K562 (cell line): ENCODE measurements around the gene KIFC3. TPM values are rescaled to one million over a fixed set of nuclear protein-coding genes. Genes with fewer than 3 reads are reported as not detected.

Experiments used
- ATAC-seq: fragments of 200-7000 bp; cut with Tn5 transposase; 3 replicates; pipeline ENCODE4 v1.9.1; 2020; ENCODE audit warnings: moderate library complexity
- BruUV-seq: library from RNA; stranded (reverse); fragments of 400-500 nt; replicated peaks from 2 replicates; lab custom pipeline; 2021; lab: Mats Ljungman, UMichigan
- CTCF ChIA-PET: fragments of 300-600 bp; formaldehyde crosslinking; extraction: SDS; loops from one replicate; lab custom pipeline; 2021; ENCODE audit warnings: low intra/inter-chr PET ratio; lab: Yijun Ruan, JAX
- POLR2A ChIA-PET: fragments of 300-600, 350-650 bp; sonication (Branson Sonifier 250); formaldehyde crosslinking; extraction: SDS; loops from one replicate; lab custom pipeline; 2021; ENCODE audit warnings: antibody characterized with exemption, inconsistent platforms; lab: Yijun Ruan, JAX
- DNase-seq, 4 experiments: peaks; one replicate each; pipeline versions ENCODE4 v3.0.0 to v3.0.0-alpha.2; 2011 to 2018; ENCODE audit warnings: low spot score in 3 of 4, mixed read lengths in 3 of 4; ENCODE audit errors: extremely low read depth in 1 of 4
- FAIRE-seq: peaks from 2 replicates; lab custom pipeline; 2011; peaks lifted over from hg19 to GRCh38; lab: Jason Lieb, UNC
- H2AFZ ChIP-seq: 2 replicates; pipeline ENCODE4 v1.6.0; 2011; ENCODE audit warnings: low read depth, low read length, control low read depth, inconsistent platforms
- H3K27ac ChIP-seq: fragments of 200-600 bp; 3 replicates; pipeline ENCODE4 v1.8.0; 2011; ENCODE audit warnings: low read depth, mild to moderate bottlenecking, control low read depth, inconsistent platforms, low read length, moderate library complexity, mixed read lengths; ENCODE audit errors: extremely low read depth
- H3K27me3 ChIP-seq, 2 experiments: fragments of 300-600 bp in 1 of 2; 2 replicates in 1 of 2; 3 replicates in 1 of 2; pipeline versions ENCODE4 v1.6.0 to v1.8.0; 2011; ENCODE audit warnings: inconsistent platforms in 2 of 2, low read length in 2 of 2, mild to moderate bottlenecking in 1 of 2, mixed read lengths in 1 of 2, moderate library complexity in 1 of 2; ENCODE audit not compliant: control insufficient read depth in 2 of 2, insufficient read depth in 2 of 2
- H3K36me3 ChIP-seq: fragments of 300-600 bp; 3 replicates; pipeline ENCODE4 v1.8.0; 2011; ENCODE audit warnings: mild to moderate bottlenecking, low read length, inconsistent platforms; ENCODE audit not compliant: control insufficient read depth, insufficient read depth
- H3K4me1 ChIP-seq, 2 experiments: fragments of 200-600 bp in 1 of 2; replicated peaks in 1 of 2; 2 replicates in 1 of 2; 3 replicates in 1 of 2; pipeline versions ENCODE4 v1.5.1 to v1.8.0; 2011; ENCODE audit warnings: inconsistent platforms in 2 of 2, low read length in 2 of 2, mild to moderate bottlenecking in 1 of 2, mixed read lengths in 1 of 2, moderate library complexity in 1 of 2; ENCODE audit not compliant: control insufficient read depth in 2 of 2, insufficient read depth in 2 of 2
- H3K4me2 ChIP-seq: 2 replicates; pipeline ENCODE4 v1.6.1; 2011; ENCODE audit warnings: low read length, control low read depth, inconsistent platforms, mixed read lengths; ENCODE audit not compliant: insufficient read depth
- H3K4me3 ChIP-seq: fragments of 200-600 bp; sonication (generic), shearing (Covaris generic); 2 replicates; pipeline ENCODE4 v1.5.1; 2016; ENCODE audit warnings: control low read depth, inconsistent platforms
- H3K79me2 ChIP-seq: fragments of 200-600 bp; 3 replicates; pipeline ENCODE4 v1.8.0; 2011; ENCODE audit warnings: low read length, inconsistent platforms; ENCODE audit not compliant: control insufficient read depth, insufficient read depth
- H3K9ac ChIP-seq, 2 experiments: 2 replicates each; pipeline versions ENCODE4 v1.6.0 to v1.6.1; 2011; ENCODE audit warnings: low read depth in 2 of 2, low read length in 2 of 2, control low read depth in 1 of 2, inconsistent platforms in 1 of 2, mild to moderate bottlenecking in 1 of 2, mixed read lengths in 1 of 2; ENCODE audit not compliant: insufficient read depth in 1 of 2
- H3K9me1 ChIP-seq: one replicate; pipeline ENCODE4 v1.6.0; 2011; ENCODE audit warnings: inconsistent platforms, mild to moderate bottlenecking, low read length, moderate library complexity; ENCODE audit not compliant: control insufficient read depth, insufficient read depth
- H3K9me3 ChIP-seq: replicated peaks from 2 replicates; pipeline ENCODE4 v1.5.1; 2011; ENCODE audit warnings: low read depth, low read length, inconsistent platforms; ENCODE audit not compliant: control insufficient read depth, insufficient read depth
- H4K20me1 ChIP-seq: replicated peaks from 2 replicates; pipeline ENCODE4 v1.6.1; 2011; ENCODE audit warnings: low read length, inconsistent platforms, mixed read lengths; ENCODE audit not compliant: control insufficient read depth, insufficient read depth
- ATF2 ChIP-seq: sonication (generic); formaldehyde crosslinking; IDR thresholded peaks from 2 replicates; pipeline ENCODE4 v1.8.1; 2022; ENCODE audit warnings: missing genetic modification reagents
- KLF1 ChIP-seq: fragments of 450-650 bp; IDR thresholded peaks from 2 replicates; pipeline ENCODE4 v1.6.1; 2016; ENCODE audit warnings: missing genetic modification characterization, missing compliant biosample characterization
- NFE2 ChIP-seq: IDR thresholded peaks from 2 replicates; pipeline ENCODE4 v1.6.1; 2014; ENCODE audit warnings: antibody characterized with exemption, low read depth
- RAD51 ChIP-seq: fragments of 450-650 bp; IDR thresholded peaks from 2 replicates; pipeline ENCODE4 v1.7.1; 2016; ENCODE audit warnings: low read depth, mild to moderate bottlenecking, borderline replicate concordance
- ZBTB26 ChIP-seq: fragments of 450-650 bp; formaldehyde crosslinking; IDR thresholded peaks from 2 replicates; pipeline ENCODE4 v1.4.0; 2022; ENCODE audit warnings: missing genetic modification characterization
- ZNF668 ChIP-seq: fragments of 250-450 bp; sonication (Bioruptor Pico); IDR thresholded peaks from 2 replicates; pipeline ENCODE4 v1.8.0; 2022; ENCODE audit warnings: mild to moderate bottlenecking, inconsistent platforms
- WGBS: fragments of 100-300 bp; shearing (Covaris generic); methylation state at CpG from one replicate; pipeline ENCODE4 v1.1.6; 2016; ENCODE audit warnings: low coverage, mixed read lengths; ENCODE audit not compliant: insufficient coverage; ENCODE audit errors: missing lambda C conversion rate; 5-methylcytosine and 5-hydroxymethylcytosine counted together
- in situ Hi-C: fragments of 300-500 bp; cut with MboI; formaldehyde crosslinking; loops from 4 replicates; pipeline ENCODE4 v1.15.0; 2018; ENCODE audit warnings: inconsistent platforms, mixed read lengths
- intact Hi-C: fragments of 100-400 bp; cut with micrococcal nuclease; formaldehyde crosslinking; loops from 2 replicates; pipeline ENCODE4 v1.14.2; 2022
- polyA plus RNA-seq, 8 experiments: library from polyadenylated mRNA; depleted of rRNA in 4 of 8; stranded (reverse) in 5 of 8; unstranded in 3 of 8; fragments of >200 nt; fragmentation: Nextera tagmentation in 2 of 8; fragmentation: Illumina TruSeq in 1 of 8; extraction: Ambion mirVana in 2 of 8; extraction: Trizol in 1 of 8; gene quantifications; 2 replicates each; pipeline versions ENCODE4 v1.2.1 to v1.2.3, GENCODE V29; 2011 to 2014; ENCODE audit warnings: inconsistent platforms in 1 of 8, missing spikeins in 1 of 8
- total RNA-seq, 7 experiments: library from RNA; depleted of rRNA in 6 of 7; stranded (reverse); fragments of >200 nt in 6 of 7; fragmentation: Illumina TruSeq in 2 of 7; extraction: Trizol in 2 of 7; gene quantifications; 2 replicates each; pipeline versions ENCODE4 v1.2.1 to v1.2.3, GENCODE V29; 2011 to 2021; ENCODE audit warnings: low replicate concordance in 1 of 7

KIFC3 gene
- total and polyA plus RNA-seq, 9 of the 15 experiments (the other 6 are each of a cell fraction or from before 2014, with no cell fraction given) = 0.23 to 105 (median 26.2) TPM

- BruUV-seq = no TSS peak
- H3K9me1 ChIP-seq = no peaks in the 10 kb centered on the region
- peaks cover 48% of the 10 kb centered on the region; the same call in 2 of the 3 replicates for H3K36me3 ChIP-seq
- POLR2A ChIA-PET = no interaction called here
- WGBS = 81% methylated on average over 5 of the region's 5 CpGs
- H3K27me3 ChIP-seq = no peaks in the 10 kb centered on the region
- no peak for FAIRE-seq
- no peak for ATAC-seq
- no peak overlapping the region for H3K9ac ChIP-seq
- H3K79me2 ChIP-seq = no peaks in the 10 kb centered on the region
- H4K20me1 ChIP-seq = no peaks in the 10 kb centered on the region
- no peak overlapping the region for H3K4me2 ChIP-seq
- no peak overlapping the region for H2AFZ ChIP-seq
- no peak overlapping the region for H3K4me3 ChIP-seq
- H3K27ac ChIP-seq = no peak overlapping the region
- in situ Hi-C loops (no loop called here), intact Hi-C loops (no loop called here)
- no peak for DNase-seq
- TF ChIP-seq ATF2 (CRISPR knock-in tag) = no peak
- no peak for TF ChIP-seq RAD51
- TF ChIP-seq ZBTB26 (CRISPR knock-in tag) = no peak
- no peak for TF ChIP-seq ZNF668 (CRISPR knock-in tag)
- no peak for TF ChIP-seq KLF1 (tag)
- no peak for TF ChIP-seq NFE2
- H3K9me3 ChIP-seq = no peaks in the 10 kb centered on the region
- CTCF ChIA-PET = no interaction called here
- peaks cover 0 to 3% of the 10 kb centered on the region in 2 experiments; a peak in 1 of 5 replicates for H3K4me1 ChIP-seq
Observed at GRCh38 chr16:57778658-57779057, 23.6 kb downstream of the KIFC3 start.
